GM06990 (cell line): ENCODE data around the gene GSX2.

Experiments
- DNase-seq: peaks from one replicate; pipeline ENCODE4 v3.0.0-alpha.2; 2011; ENCODE audit not compliant: insufficient read length; ENCODE audit errors: extremely low read depth
- H3K27me3 ChIP-seq: replicated peaks from 2 replicates; pipeline ENCODE4 v1.6.0; 2011; ENCODE audit warnings: low read length; ENCODE audit not compliant: control insufficient read depth, insufficient read depth
- H3K36me3 ChIP-seq: 2 replicates; pipeline ENCODE4 v1.5.1; 2011; ENCODE audit warnings: low read length; ENCODE audit not compliant: control insufficient read depth, insufficient read depth
- H3K4me3 ChIP-seq: replicated peaks from 2 replicates; pipeline ENCODE4 v1.5.1; 2011; ENCODE audit warnings: low read depth, mild to moderate bottlenecking, control low read depth, low read length
- CTCF ChIP-seq: IDR thresholded peaks from 2 replicates; pipeline ENCODE4 v1.5.1; 2011; ENCODE audit warnings: low read length, control low read depth, mild to moderate bottlenecking, inconsistent platforms; ENCODE audit not compliant: insufficient read depth, poor library complexity, severe bottlenecking

The GSX2 gene

GRCh38 chr4:54139332-54139731 lies 39.4 kb downstream of the GSX2 start:
- DNase-seq = no peak
- no peak for TF ChIP-seq CTCF

GRCh38 chr4:54140287-54140686 lies 40.3 kb downstream of the GSX2 start:
- no peak for DNase-seq
- H3K27me3 ChIP-seq = no peaks in the 10 kb centered on the region
- H3K4me3 ChIP-seq = no peak overlapping the region
- H3K36me3 ChIP-seq = no peaks in the 10 kb centered on the region
- no peak for TF ChIP-seq CTCF

More at GRCh38 chr4:54139332-54139731, 39.4 kb downstream of the GSX2 start:
- Histone ChIP-seq H3K27me3 (no peaks in the 10 kb centered on the region), H3K4me3 (no peak overlapping the region), H3K36me3 (no peaks in the 10 kb centered on the region)

- TF ChIP-seq CTCF = no peak
- DNase-seq = no peak
- Histone ChIP-seq H3K27me3 (no peaks in the 10 kb centered on the region), H3K36me3 (no peaks in the 10 kb centered on the region), H3K4me3 (no peak overlapping the region)
These were observed 44.2 kb downstream of the GSX2 start for GRCh38 chr4:54144199-54144598.

GRCh38 chr4:54144661-54145171 lies 44.8 kb downstream of the GSX2 start:
- no peak for DNase-seq
- no peak for TF ChIP-seq CTCF
- H3K36me3 ChIP-seq = no peaks in the 10 kb centered on the region
- no peaks in the 10 kb centered on the region for H3K27me3 ChIP-seq
- no peak overlapping the region for H3K4me3 ChIP-seq

- H3K4me3 ChIP-seq = no peak overlapping the region
- DNase-seq = no peak
- TF ChIP-seq CTCF = no peak
- no peaks in the 10 kb centered on the region for H3K36me3 ChIP-seq
- no peaks in the 10 kb centered on the region for H3K27me3 ChIP-seq
These were observed 46.2 kb downstream of the GSX2 start for GRCh38 chr4:54146139-54146538.

- Histone ChIP-seq H3K36me3 (no peaks in the 10 kb centered on the region), H3K4me3 (no peak overlapping the region), H3K27me3 (no peaks in the 10 kb centered on the region)
- TF ChIP-seq CTCF = no peak
- no peak for DNase-seq
These were observed 49.4 kb downstream of the GSX2 start for GRCh38 chr4:54149323-54149722.
